Large intestine (tissue), 12 donors: ENCODE results near the gene CDRT15L2. TPM values are rescaled to one million over a fixed set of nuclear protein-coding genes. Genes with fewer than 3 reads are reported as not detected.
A peak's percentile ranks its signal among the peaks of the same experiment; 100 is the strongest.
"Not testable (repeated sequence)": the region's sequence is repeated elsewhere in the genome, so short reads cannot be mapped to it uniquely, and the experiment has no call there.

Experiments used
- DNase-seq, 2 donors: peaks; one replicate each; pipeline versions ENCODE4 v3.0.0 to v3.0.0-alpha.2; 2013
- H3K27ac ChIP-seq: one replicate; pipeline ENCODE4 v1.5.1; 2013; ENCODE audit warnings: low read length
- H3K27me3 ChIP-seq: 2 replicates; pipeline ENCODE4 v1.6.1; 2013; ENCODE audit warnings: low read length; ENCODE audit not compliant: control insufficient read depth, insufficient read depth
- H3K36me3 ChIP-seq: 2 replicates; pipeline ENCODE4 v1.6.1; 2013; ENCODE audit warnings: low read length; ENCODE audit not compliant: control insufficient read depth, insufficient read depth
- H3K4me1 ChIP-seq: one replicate; pipeline ENCODE4 v1.6.1; 2013; ENCODE audit warnings: low read length; ENCODE audit not compliant: control insufficient read depth, insufficient read depth
- H3K4me3 ChIP-seq: one replicate; pipeline ENCODE4 v1.5.1; 2013; ENCODE audit warnings: low read length
- H3K9me3 ChIP-seq: one replicate; pipeline ENCODE4 v1.6.1; 2013; ENCODE audit warnings: mild to moderate bottlenecking, low read depth, low read length, moderate library complexity; ENCODE audit not compliant: control insufficient read depth
- WGBS: methylation state at CpG from one replicate; pipeline ENCODE4 v1.1.5; 2013; ENCODE audit warnings: low lambda C conversion rate; ENCODE audit not compliant: insufficient coverage; 5-methylcytosine and 5-hydroxymethylcytosine counted together
- long read RNA-seq, 11 donors: transcript quantifications; one replicate each; lab custom pipeline, GENCODE V29; 2026
- polyA plus RNA-seq: library from polyadenylated mRNA; unstranded; fragments of 120-200 nt; gene quantifications from one replicate; pipeline ENCODE4 v1.2.1, GENCODE V29; 2013

CDRT15L2 gene
- polyA plus RNA-seq: not detected
- long read RNA-seq, donor 1: 0 reads
- long read RNA-seq, donor 2: 0 reads
- long read RNA-seq, donor 3: 0 reads
- long read RNA-seq, donor 4: 0 reads
- long read RNA-seq, donor 5: 0 reads
- long read RNA-seq, donor 6: 0 reads
- long read RNA-seq, donor 7: 0 reads
- long read RNA-seq, donor 8: 0 reads
- long read RNA-seq, donor 9: 0 reads
- long read RNA-seq, donor 10: 0 reads
- long read RNA-seq, donor 11: 0 reads

DNA sequence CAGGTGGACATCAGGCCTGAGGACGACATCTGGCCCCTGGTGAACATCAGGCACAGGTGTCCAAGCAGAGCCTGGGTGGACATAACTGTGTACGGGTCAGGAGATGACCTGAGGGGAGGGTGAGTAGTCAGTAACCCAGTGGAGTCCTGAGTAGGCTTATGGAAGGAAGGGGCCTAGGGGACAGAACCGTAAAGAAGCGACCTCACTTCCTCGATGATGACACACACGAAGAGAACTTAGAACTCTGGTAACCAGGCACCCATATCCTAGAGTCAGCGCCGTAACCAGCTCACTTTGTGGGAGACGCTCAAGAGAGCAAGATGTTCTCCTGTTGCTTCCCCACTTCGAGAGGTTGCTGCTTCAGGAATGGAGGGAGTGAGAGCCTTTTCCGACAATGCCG, at the start of gene CDRT15L2:
CDRT15L2 (plus strand) TSS at position 301 of the 400 bp plus-strand sequence; CDS start at position 321, 20 bp downstream.
- H3K27ac ChIP-seq, H3K9me3 ChIP-seq, DNase-seq, H3K36me3 ChIP-seq, H3K27me3 ChIP-seq, H3K4me3 ChIP-seq, H3K4me1 ChIP-seq: not testable (repeated sequence)
- WGBS: no CpG with 5 or more reads among the region's 12 CpGs

DNA sequence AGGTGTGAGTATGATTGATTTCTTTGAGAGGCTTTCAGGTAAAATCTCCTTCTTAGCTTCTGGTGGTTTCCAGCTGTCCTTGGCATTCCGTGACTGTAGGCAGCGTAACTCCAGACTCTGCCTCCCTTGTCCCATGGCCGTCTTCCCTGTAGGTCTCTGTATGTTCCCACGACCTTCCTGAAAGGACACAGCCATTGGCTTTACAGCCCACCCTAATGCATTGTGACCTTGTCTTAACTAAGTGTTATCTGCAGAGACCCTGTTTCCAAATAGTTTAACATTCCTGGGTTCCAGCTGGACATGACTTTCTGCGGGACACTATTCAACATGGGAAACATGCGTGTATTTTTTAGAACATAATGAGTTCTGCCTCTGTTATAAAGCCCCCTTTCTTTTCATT, 49.4 kb upstream of the CDRT15L2 start:
- not testable (repeated sequence) for H3K9me3 ChIP-seq, DNase-seq, H3K27ac ChIP-seq, H3K4me1 ChIP-seq, H3K4me3 ChIP-seq, H3K27me3 ChIP-seq, H3K36me3 ChIP-seq
- no CpG with 5 or more reads among the region's 6 CpGs for WGBS

DNA sequence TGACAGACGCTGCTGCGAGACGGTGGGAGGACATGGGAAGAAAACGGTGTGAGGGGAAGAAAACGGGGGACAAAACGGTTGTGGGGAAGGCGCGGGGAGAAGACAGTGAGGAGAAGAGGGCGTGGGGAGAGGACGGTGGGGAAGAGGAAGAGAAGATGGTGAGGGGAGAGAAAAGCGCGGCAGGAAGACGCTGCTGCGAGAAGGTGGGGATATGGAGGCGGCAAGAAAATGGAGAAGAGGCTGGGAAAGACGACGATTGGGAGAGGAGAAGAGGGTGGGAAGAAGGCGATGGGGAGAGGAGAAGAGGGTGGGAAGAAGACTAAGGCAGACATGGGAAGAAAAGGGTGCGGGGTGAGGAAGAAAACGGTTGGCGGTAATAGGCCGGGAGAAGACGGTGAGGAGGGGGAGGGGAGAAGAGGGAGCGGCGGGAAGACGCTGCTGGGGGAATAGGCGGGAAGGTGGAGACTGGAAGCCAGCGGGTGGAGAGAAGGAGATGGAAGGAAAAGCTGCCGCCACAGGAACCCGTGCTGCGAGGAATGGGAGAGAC, 46.9 kb upstream of the CDRT15L2 start:
- DNase-seq: peak in 1 of 2 donors; percentile 26
- not testable (repeated sequence) for H3K4me3 ChIP-seq, H3K27me3 ChIP-seq, H3K36me3 ChIP-seq, H3K9me3 ChIP-seq, H3K27ac ChIP-seq, H3K4me1 ChIP-seq
- WGBS: no CpG with 5 or more reads among the region's 31 CpGs

DNA sequence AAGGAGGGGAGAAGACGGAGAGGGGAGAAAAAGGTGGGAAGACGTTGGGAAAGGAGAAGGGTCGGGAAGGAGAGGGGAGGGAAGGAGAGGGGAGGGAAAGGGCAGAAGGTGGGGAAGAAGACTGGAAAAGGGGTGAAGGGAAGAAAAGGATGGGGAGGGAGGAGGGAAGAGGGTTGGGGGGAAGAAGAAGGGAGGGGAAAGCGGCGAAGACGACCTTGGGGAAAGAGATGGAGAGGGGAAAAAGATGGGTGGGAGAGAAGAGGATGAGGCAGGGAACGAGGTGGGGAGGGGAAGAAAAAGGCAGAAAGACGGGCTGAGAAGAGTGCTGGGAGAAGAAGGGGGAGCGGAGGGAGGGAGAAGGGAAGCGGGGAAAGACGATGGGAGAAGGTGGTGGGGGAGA, 46.3 kb upstream of the CDRT15L2 start:
- WGBS: 2% methylated on average over 7 of the region's 11 CpGs
- not testable (repeated sequence) for H3K4me1 ChIP-seq, H3K9me3 ChIP-seq, H3K27me3 ChIP-seq, H3K27ac ChIP-seq, H3K36me3 ChIP-seq
- DNase-seq: peak in 1 of 2 donors; percentile 1
- H3K4me3 ChIP-seq: peak overlapping the region; percentile 6

DNA sequence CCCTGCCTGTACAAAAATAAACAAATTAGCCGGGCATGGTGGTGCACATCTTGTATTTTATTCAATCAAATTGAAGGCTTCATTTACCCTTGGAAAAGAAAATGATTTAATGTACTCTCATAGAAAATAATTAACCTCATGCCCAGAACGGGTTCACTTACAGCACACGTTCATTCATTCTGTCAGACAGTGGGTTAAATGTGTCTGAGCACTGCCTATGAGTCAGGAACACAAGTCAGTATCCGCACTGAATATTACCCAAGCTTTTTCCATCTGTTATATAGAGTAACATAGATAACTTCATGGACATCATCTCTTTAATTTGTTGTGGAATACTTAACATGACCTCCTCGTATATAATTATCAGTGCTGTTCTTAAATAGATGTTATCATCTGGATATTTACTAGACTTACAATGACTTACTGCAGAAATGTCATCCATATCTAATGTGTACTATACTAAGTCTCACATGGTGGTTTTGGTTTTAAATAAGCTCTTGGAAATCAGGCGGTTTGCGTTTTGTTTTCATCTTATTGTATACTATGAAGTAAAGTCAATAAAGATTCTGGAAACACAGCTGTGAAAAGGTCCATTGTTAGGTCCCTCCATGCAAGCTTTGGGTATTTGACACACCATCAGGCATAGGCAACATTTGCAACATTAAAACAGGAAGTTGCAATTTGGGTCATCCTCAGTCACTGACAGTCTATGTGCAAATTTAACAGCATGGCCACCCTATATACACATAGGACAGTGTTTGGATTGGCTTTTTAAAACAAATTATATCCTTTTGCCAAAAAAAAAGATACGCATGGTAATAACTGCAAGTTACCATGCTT, 44.6 kb upstream of the CDRT15L2 start:
- not testable (repeated sequence) for H3K27ac ChIP-seq, H3K4me1 ChIP-seq, DNase-seq, H3K27me3 ChIP-seq, H3K9me3 ChIP-seq, H3K4me3 ChIP-seq, H3K36me3 ChIP-seq
- 83% methylated on average over 1 of the region's 8 CpGs for WGBS

DNA sequence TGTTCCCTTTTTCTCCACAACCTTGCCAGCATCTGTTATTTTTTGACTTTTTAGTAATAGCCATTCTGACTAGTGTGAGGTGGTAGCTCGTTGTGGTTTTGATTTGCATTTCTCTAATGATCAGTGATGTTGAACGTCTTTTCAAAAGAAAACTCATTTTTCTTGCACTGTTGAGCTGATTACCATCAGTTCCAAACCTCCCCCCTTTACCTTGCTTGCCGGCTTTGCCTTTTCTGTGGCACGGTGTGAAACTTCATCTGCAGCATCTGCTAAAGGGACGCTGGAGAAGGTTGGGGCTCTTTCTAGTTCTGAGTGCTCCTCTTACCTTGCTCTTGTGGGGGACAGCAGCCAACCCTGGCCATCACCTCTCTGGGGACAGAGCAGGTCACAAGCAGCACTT, 39.1 kb upstream of the CDRT15L2 start:
- no CpG with 5 or more reads among the region's 5 CpGs for WGBS
- H3K9me3 ChIP-seq: not testable (repeated sequence)

DNA sequence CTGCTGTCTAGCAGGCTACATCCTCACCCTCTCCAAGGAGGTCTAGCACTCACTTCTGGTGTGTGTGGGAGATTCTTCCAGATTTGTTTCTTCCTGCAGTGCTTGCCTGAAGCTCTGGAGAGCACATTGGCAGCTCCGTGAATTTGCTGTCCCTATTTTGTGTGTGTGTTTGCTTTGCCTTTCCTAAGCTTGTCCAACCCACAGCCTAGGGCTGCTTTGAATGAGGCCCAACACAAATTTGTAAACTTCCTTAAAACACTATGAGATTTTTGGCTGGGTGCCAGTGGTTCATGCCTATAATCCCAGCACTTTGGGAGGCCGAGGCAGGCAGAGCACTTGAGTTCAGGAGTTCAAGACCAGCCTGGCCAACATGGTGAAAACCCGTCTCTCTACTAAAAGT, 38.7 kb upstream of the CDRT15L2 start:
- not testable (repeated sequence) for H3K27me3 ChIP-seq, H3K9me3 ChIP-seq, H3K27ac ChIP-seq, H3K36me3 ChIP-seq, H3K4me1 ChIP-seq, DNase-seq, H3K4me3 ChIP-seq
- no CpG with 5 or more reads among the region's 3 CpGs for WGBS

More for the DNA sequence above, 39.1 kb upstream of the CDRT15L2 start:
- not testable (repeated sequence) for DNase-seq, H3K4me3 ChIP-seq, H3K4me1 ChIP-seq, H3K36me3 ChIP-seq, H3K27me3 ChIP-seq, H3K27ac ChIP-seq

DNA sequence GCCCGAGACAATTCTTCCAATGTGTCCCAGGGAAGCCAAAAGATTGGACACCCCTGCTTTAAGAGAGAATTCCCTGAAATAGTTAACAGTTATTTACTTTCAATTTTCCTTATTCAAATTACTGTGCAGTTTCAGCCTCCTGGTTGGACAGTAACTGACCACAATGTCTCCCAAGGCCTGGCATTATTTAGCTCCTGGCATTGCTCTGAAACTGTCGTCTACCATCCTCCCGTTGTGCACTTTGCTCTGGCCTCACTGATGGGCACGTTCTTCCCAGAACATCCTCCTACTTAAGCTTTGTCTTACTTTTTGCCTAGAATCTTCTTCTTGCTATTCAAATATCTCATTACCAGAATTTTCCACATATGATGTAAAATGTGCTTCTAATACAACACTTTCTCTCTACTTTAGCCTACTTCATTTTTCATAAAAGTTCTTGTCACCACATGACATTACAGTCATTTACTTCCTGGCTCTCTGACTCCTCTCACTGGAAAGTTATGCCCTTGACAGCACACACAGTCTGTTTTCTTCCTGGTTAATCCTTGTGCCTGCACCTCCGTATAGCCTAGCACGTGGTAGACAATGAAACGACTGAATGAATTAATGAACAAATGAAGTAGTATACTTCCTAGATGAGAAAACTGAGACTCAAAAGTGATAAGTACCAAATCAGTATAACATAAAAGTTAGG, 37.5 kb upstream of the CDRT15L2 start:
- WGBS: no CpG with 5 or more reads among the region's 7 CpGs
- not testable (repeated sequence) for H3K36me3 ChIP-seq, H3K27me3 ChIP-seq, H3K9me3 ChIP-seq, H3K27ac ChIP-seq, H3K4me1 ChIP-seq, H3K4me3 ChIP-seq
- DNase-seq: peak; percentile 31 to 51

DNA sequence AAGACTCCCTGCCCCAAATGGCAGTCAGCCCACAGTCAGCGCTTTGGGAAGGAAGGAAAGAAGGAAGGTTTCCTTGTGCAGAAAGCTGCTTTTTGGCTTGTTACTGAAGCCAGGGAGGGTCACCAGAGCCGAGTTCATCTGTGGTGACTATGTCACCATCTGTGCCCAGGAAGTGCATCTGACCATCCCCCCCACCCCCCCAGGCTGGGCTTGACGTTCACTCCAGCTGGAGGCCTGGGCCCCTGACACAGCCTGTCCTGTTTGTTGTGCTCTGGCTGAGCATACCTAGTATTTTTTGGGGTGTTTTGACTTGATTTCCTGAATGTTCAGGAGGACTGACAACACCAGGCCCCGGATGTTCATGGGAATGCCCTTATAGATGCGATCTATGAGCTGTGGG, 31.6 kb upstream of the CDRT15L2 start:
- not testable (repeated sequence) for H3K4me3 ChIP-seq, H3K36me3 ChIP-seq, H3K9me3 ChIP-seq, H3K27me3 ChIP-seq, H3K4me1 ChIP-seq, H3K27ac ChIP-seq, DNase-seq
- no CpG with 5 or more reads among the region's 5 CpGs for WGBS

DNA sequence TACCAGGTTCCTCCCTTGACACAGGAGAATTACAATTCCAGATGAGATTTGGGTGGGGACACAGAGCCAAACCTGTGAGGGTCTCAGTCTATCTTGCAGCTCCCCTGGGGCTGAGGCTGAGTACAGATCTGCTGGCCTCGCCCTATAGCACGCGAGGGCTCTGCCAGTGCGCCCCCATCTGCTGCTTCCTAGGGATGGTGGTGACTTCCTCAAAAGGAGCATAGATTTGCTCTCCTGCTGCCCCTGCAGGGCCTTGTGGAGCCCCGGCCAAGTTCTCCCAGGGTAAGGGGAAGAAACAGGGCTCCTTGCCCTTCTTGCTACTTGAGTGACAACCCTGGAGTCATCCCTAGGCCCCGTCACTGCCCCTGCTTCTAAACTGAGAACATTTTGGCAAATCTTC, 26.6 kb upstream of the CDRT15L2 start:
- H3K27ac ChIP-seq, DNase-seq, H3K36me3 ChIP-seq, H3K4me3 ChIP-seq, H3K4me1 ChIP-seq, H3K27me3 ChIP-seq, H3K9me3 ChIP-seq: not testable (repeated sequence)
- no CpG with 5 or more reads among the region's 6 CpGs for WGBS
